GM12878 (cell line): ENCODE data around the gene FAM162A. TPM values are rescaled to one million over a fixed set of nuclear protein-coding genes. Genes with fewer than 3 reads are reported as not detected.

Source experiments
- ATAC-seq: fragments of 200-7000 bp; cut with Tn5 transposase; 3 replicates; pipeline ENCODE4 v1.9.1; 2020; ENCODE audit warnings: mild to moderate bottlenecking, moderate library complexity
- BruUV-seq: library from RNA; stranded (reverse); fragments of 400-500 nt; replicated peaks from 2 replicates; lab custom pipeline; 2021; lab: Mats Ljungman, UMichigan
- CTCF ChIA-PET: fragments of 300-600 bp; sonication (Branson Sonifier 250); formaldehyde crosslinking; extraction: SDS; loops from one replicate; lab custom pipeline; 2021; ENCODE audit warnings: inconsistent platforms; lab: Yijun Ruan, JAX
- POLR2A ChIA-PET: fragments of 350-600 bp; formaldehyde crosslinking; extraction: SDS; loops from one replicate; lab custom pipeline; 2021; ENCODE audit warnings: inconsistent platforms; lab: Charles Lee
- RAD21 ChIA-PET: fragments of 300-600 bp; sonication (Branson Sonifier 250); formaldehyde crosslinking; loops from one replicate; lab custom pipeline; 2023; ENCODE audit warnings: antibody characterized with exemption; ENCODE audit not compliant: unreplicated experiment; lab: Charles Lee
- SMC1A ChIA-PET: fragments of 300-600 bp; sonication (Branson Sonifier 250); formaldehyde crosslinking; loops from one replicate; lab custom pipeline; 2023; ENCODE audit not compliant: unreplicated experiment, uncharacterized antibody; lab: Charles Lee
- DNase-seq: peaks from one replicate; pipeline ENCODE4 v3.0.0-alpha.2; 2011; ENCODE audit warnings: low read depth, low spot score
- FAIRE-seq: peaks from 3 replicates; lab custom pipeline; 2011; peaks lifted over from hg19 to GRCh38; lab: Jason Lieb, UNC
- H2AFZ ChIP-seq: 2 replicates; pipeline ENCODE4 v1.6.0; 2011; ENCODE audit warnings: low read depth, low read length, control low read depth; ENCODE audit not compliant: control insufficient read depth
- H3K27ac ChIP-seq: 2 replicates; pipeline ENCODE4 v1.5.1; 2011; ENCODE audit warnings: control low read depth; ENCODE audit not compliant: control insufficient read depth, insufficient read depth
- H3K27me3 ChIP-seq, 2 experiments: replicated peaks in 1 of 2; 2 replicates each; pipeline versions ENCODE4 v1.6.0 to v1.6.1; 2011; ENCODE audit warnings: low read length in 1 of 2; ENCODE audit not compliant: control insufficient read depth in 2 of 2, insufficient read depth in 2 of 2
- H3K36me3 ChIP-seq, 2 experiments: 2 replicates each; pipeline ENCODE4 v1.5.1; 2011; ENCODE audit warnings: low read length in 1 of 2; ENCODE audit not compliant: control insufficient read depth in 2 of 2, insufficient read depth in 2 of 2
- H3K4me1 ChIP-seq: 2 replicates; pipeline ENCODE4 v1.6.1; 2011; ENCODE audit warnings: mild to moderate bottlenecking, low read length, moderate library complexity, mixed read lengths; ENCODE audit not compliant: control insufficient read depth, insufficient read depth
- H3K4me2 ChIP-seq: 2 replicates; pipeline ENCODE4 v1.6.0; 2011; ENCODE audit warnings: control low read depth; ENCODE audit not compliant: control insufficient read depth, insufficient read depth
- H3K4me3 ChIP-seq: fragments of 200-600 bp; sonication (generic); 2 replicates; pipeline ENCODE4 v1.5.1; 2016
- H3K79me2 ChIP-seq: 2 replicates; pipeline ENCODE4 v1.6.0; 2011; ENCODE audit warnings: low read length; ENCODE audit not compliant: control insufficient read depth, insufficient read depth
- H3K9ac ChIP-seq: 2 replicates; pipeline ENCODE4 v1.8.0; 2011; ENCODE audit warnings: low read length, control low read depth, mixed read lengths; ENCODE audit not compliant: control insufficient read depth, insufficient read depth
- H3K9me3 ChIP-seq: replicated peaks from 3 replicates; pipeline ENCODE4 v1.5.1; 2011; ENCODE audit warnings: mild to moderate bottlenecking, low read length; ENCODE audit not compliant: control insufficient read depth, insufficient read depth
- H4K20me1 ChIP-seq: 2 replicates; pipeline ENCODE4 v1.6.0; 2011; ENCODE audit not compliant: control insufficient read depth, insufficient read depth
- BACH1 ChIP-seq: fragments of 450-650 bp; IDR thresholded peaks from 2 replicates; pipeline ENCODE4 v1.6.1; 2017; ENCODE audit warnings: mild to moderate bottlenecking, borderline replicate concordance
- ELK1 ChIP-seq: IDR thresholded peaks from 2 replicates; pipeline ENCODE4 v1.6.1; 2012; ENCODE audit warnings: low read depth, low read length, improper control_type of control experiment
- IRF4 ChIP-seq: IDR thresholded peaks from 2 replicates; pipeline ENCODE4 v1.6.1; 2011; ENCODE audit warnings: low read depth, low read length
- JUNB ChIP-seq: IDR thresholded peaks from 2 replicates; pipeline ENCODE4 v1.6.1; 2016; ENCODE audit warnings: antibody characterized with exemption, mild to moderate bottlenecking
- JUND ChIP-seq: IDR thresholded peaks from 2 replicates; pipeline ENCODE4 v1.6.1; 2012; ENCODE audit warnings: low read depth, mild to moderate bottlenecking, low read length, improper control_type of control experiment, moderate library complexity
- MEF2B ChIP-seq: fragments of 450-650 bp; IDR thresholded peaks from 2 replicates; pipeline ENCODE4 v1.6.1; 2018; ENCODE audit warnings: mild to moderate bottlenecking, moderate library complexity; ENCODE audit not compliant: partially characterized antibody, poor library complexity, severe bottlenecking
- NFIC ChIP-seq: IDR thresholded peaks from 2 replicates; pipeline ENCODE4 v1.6.1; 2012; ENCODE audit warnings: low read depth, mild to moderate bottlenecking, inconsistent platforms, low read length, moderate library complexity
- RAD21 ChIP-seq: IDR thresholded peaks from 2 replicates; pipeline ENCODE4 v1.6.1; 2011; ENCODE audit warnings: mild to moderate bottlenecking, low read depth, low read length, moderate library complexity; ENCODE audit not compliant: insufficient read depth
- RFX5 ChIP-seq: IDR thresholded peaks from 2 replicates; pipeline ENCODE4 v1.6.1; 2011; ENCODE audit warnings: low read depth, low read length, improper control_type of control experiment
- RUNX3 ChIP-seq: IDR thresholded peaks from 2 replicates; pipeline ENCODE4 v1.6.1; 2012; ENCODE audit warnings: low read length, inconsistent platforms
- SIN3A ChIP-seq: IDR thresholded peaks from 2 replicates; pipeline ENCODE4 v1.6.1; 2012; ENCODE audit warnings: low read depth, low read length, improper control_type of control experiment
- SIX5 ChIP-seq: IDR thresholded peaks from 2 replicates; pipeline ENCODE4 v1.6.1; 2011; ENCODE audit warnings: mild to moderate bottlenecking, low read depth, low read length, moderate library complexity; ENCODE audit not compliant: severe bottlenecking
- TAF1 ChIP-seq: IDR thresholded peaks from 2 replicates; pipeline ENCODE4 v1.6.1; 2011; ENCODE audit warnings: mild to moderate bottlenecking, low read depth, low read length, borderline replicate concordance
- YBX1 ChIP-seq: fragments of 450-650 bp; IDR thresholded peaks from 2 replicates; pipeline ENCODE4 v1.6.1; 2016; ENCODE audit warnings: antibody characterized with exemption
- ZBTB4 ChIP-seq: fragments of 450-650 bp; formaldehyde crosslinking; IDR thresholded peaks from 2 replicates; pipeline ENCODE4 v1.4.0; 2022; ENCODE audit warnings: mild to moderate bottlenecking, moderate library complexity
- ZNF207 ChIP-seq: fragments of 450-650 bp; IDR thresholded peaks from 2 replicates; pipeline ENCODE4 v1.6.1; 2014; ENCODE audit warnings: antibody characterized with exemption, mild to moderate bottlenecking, borderline replicate concordance
- WGBS: methylation state at CpG from one replicate; pipeline ENCODE4 v1.1.6; 2016; ENCODE audit warnings: low lambda C conversion rate; ENCODE audit not compliant: insufficient replicate concordance, insufficient coverage; ENCODE audit errors: missing lambda C conversion rate; 5-methylcytosine and 5-hydroxymethylcytosine counted together
- in situ Hi-C: fragments of 300-500 bp; cut with MboI; formaldehyde crosslinking; loops from 9 replicates; pipeline ENCODE4 v1.14.3; 2018; ENCODE audit warnings: mixed read lengths
- intact Hi-C: fragments of 100-400 bp; cut with micrococcal nuclease; formaldehyde crosslinking; loops from one replicate; pipeline ENCODE4 v1.14.2; 2022; ENCODE audit not compliant: unreplicated experiment
- polyA plus RNA-seq, 11 experiments: library from polyadenylated mRNA; depleted of rRNA in 4 of 11; unstranded in 6 of 11; stranded (reverse) in 5 of 11; fragments of >200 nt; fragmentation: Nextera tagmentation in 4 of 11; fragmentation: Illumina TruSeq in 1 of 11; extraction: Ambion mirVana in 4 of 11; extraction: Trizol in 1 of 11; gene quantifications; 1 replicate in 1 of 11; 2 replicates in 10 of 11; pipeline versions ENCODE4 v1.2.1 to v1.2.3, GENCODE V29; 2011 to 2016; ENCODE audit warnings: inconsistent platforms in 2 of 11, missing spikeins in 2 of 11, low read depth in 1 of 11
- total RNA-seq, 4 experiments: library from RNA; depleted of rRNA in 3 of 4; stranded (reverse); fragments of >200 nt in 3 of 4; fragmentation: Illumina TruSeq in 1 of 4; extraction: Trizol in 1 of 4; gene quantifications; 2 replicates each; pipeline versions ENCODE4 v1.2.1 to v1.2.3, GENCODE V29; 2013 to 2021

Gene FAM162A
- total and polyA plus RNA-seq, 10 of the 15 experiments (the other 5 are each of a cell fraction or from before 2014, with no cell fraction given): 59.2 to 346 (median 149) TPM

- Histone ChIP-seq H3K4me2 (no peak overlapping the region), H3K27me3 (no peaks in the 10 kb centered on the region), H3K9me3 (no peaks in the 10 kb centered on the region), H2AFZ (no peak overlapping the region), H3K4me1 (no peaks in the 10 kb centered on the region), H3K4me3 (no peak overlapping the region), H3K36me3 (peaks cover 4 to 17% of the 10 kb centered on the region in 2 experiments), H3K9ac (no peak overlapping the region), H3K79me2 (no peaks in the 10 kb centered on the region; the same call in 1 of the 2 replicates), H3K27ac (no peak overlapping the region), H4K20me1 (no peaks in the 10 kb centered on the region)
- over 99% methylated on average over 6 of the region's 6 CpGs for WGBS
- DNase-seq (no peak), FAIRE-seq (no peak), ATAC-seq (no peak)
- CTCF ChIA-PET: no interaction called here
- no TSS peak for BruUV-seq
- TF ChIP-seq RAD21 (no peak), JUND (no peak), TAF1 (no peak), ELK1 (no peak), BACH1 (no peak), RFX5 (no peak), ZNF207 (no peak), SIN3A (no peak), YBX1 (no peak), IRF4 (no peak), RUNX3 (no peak), NFIC (no peak), MEF2B (no peak), ZBTB4 (no peak), JUNB (no peak), SIX5 (no peak)
- RAD21 ChIA-PET: no interaction called here
- intact Hi-C loops (no loop called here), in situ Hi-C loops (no loop called here)
- SMC1A ChIA-PET: interaction anchor here (0.6 to 1.5 kb wide), 3 partner anchors 13 to 561 kb away, joined by 3 to 6 read pairs (median 3); partner anchors contain the start of gene WDR5B
- POLR2A ChIA-PET: no interaction called here
Observed at GRCh38 chr3:122403489-122403888, 19.5 kb downstream of the FAM162A start.
